ENCODE data around the gene PDHX. TPM values are rescaled to one million over a fixed set of nuclear protein-coding genes. Genes with fewer than 3 reads are reported as not detected.
"Not testable (repeated sequence)": the region's sequence is repeated elsewhere in the genome, so short reads cannot be mapped to it uniquely, and the experiment has no call there.

PDHX gene
- total RNA-seq (2014; rRNA removed; shearing (Covaris generic)): 74.8 and 78.9 TPM in 2 replicates

DNA sequence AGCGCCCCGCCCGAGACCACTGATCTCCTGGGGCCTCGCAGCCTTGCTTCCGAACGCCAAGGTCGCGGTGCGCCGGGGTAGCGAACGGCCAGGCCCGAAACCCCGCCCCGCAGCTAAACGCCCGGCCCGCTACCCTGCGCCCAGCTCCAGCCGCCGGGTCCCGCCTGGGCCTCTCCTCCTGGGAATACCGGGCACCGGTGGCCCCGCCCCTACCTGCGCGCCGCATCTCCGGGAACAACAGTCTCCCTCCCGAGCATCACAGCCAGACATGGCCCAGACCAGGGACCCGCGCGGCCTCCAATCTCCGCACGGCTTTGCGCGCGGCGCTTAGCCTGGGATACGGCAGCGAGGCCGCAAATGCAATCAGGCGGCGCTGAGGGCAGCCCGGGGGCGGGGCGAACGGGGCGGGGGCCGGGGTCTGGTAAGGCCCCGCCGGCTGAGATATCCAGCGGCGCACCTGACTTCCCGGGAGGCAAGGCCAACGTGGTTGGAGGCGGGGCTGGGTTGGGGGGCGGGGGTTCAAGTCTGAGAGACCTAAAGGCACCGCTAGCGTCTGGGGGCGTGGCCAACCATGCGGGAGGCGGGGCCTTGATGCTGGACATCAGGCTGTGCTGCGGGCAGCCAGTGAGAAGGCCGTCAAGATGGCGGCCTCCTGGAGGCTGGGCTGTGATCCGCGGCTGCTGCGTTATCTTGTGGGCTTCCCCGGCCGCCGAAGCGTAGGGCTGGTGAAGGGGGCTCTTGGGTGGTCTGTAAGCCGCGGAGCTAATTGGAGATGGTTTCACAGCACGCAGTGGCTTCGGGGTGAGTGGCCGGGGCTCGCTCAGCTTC is at the start of gene PDHX, which contains the start of gene APIP:
Gene PDHX (plus strand): TSS at position 604 of the 828 bp plus-strand sequence. CDS start 38 bp downstream, at position 642.
Gene APIP (minus strand): TSS at position 365 of the 828 bp plus-strand sequence. CDS start 95 bp downstream, at position 270.
- DNase-seq (ENCODE audit: low spot score): peak; percentile 98

DNA sequence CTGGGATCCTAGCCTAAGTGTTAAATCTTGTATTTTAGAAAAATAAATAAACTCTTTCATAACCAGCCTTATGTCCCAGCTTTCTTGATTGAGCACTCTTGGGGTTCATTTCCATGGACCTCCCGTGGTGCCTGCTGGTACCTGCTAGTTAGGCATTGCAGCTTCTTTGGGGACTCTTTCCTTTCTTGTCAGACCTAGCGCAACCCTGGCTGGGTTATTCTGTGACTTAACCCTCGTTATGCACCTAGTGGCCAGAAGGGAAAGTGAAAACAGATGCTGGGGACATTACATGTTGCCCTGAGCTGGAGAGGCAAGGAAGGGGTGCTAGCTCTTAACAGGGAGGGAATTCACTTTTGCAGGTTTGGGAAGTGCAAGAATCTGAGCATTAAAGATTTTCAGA is 47.0 kb upstream of the PDHX start:
- peak; percentile 26 for DNase-seq (ENCODE audit: low spot score)

DNA sequence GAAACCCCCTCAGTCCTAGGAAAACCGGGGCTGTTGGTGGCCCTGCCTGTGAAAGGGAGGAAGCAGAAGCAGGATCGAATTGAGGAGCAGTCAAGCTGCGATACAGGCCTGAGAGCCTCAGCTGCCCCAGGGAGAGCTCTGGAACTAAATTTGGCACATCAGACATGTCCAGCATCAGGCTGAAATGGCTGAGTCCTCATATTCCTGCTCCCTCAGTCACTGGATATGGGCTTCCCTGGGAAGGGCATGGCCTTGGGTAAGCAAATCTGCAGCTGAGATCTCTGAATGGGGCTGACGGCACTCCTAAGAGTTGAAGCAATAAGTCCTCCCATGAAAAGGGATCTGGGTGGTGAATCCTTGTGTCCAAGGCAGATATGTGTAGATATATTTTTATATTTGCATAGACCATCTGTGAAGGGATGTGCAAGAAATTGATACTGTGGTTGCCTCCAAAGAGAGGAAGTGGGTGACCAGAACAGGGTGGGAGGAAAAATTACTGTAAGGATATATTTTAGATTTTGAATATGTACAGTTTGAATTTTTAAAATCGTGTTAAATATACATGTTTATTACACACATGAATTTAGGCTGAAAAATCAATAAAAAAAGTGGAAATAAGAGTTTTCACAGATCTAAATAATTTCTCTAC is 45.7 kb upstream of the PDHX start:
- DNase-seq (ENCODE audit: low spot score): no peak

DNA sequence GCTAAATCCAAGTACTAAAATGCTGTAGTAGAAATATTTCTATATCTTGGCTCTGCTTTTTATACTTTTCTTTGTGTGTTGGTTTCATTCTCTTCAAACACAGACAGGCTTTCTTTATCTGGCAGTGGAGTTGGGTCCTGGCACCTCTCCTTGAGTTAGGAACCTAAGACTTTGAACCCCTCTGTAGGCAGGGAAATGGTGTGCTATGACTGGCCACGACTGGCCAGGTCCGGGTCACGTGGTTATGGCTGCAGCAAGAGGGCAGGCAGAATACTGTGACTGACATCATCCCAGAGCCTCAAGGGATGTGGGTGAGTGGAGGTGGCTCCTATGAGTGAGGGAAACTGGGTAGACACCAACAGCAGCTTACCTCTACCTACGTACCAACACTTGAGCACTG is 42.2 kb upstream of the PDHX start:
- no peak for DNase-seq (ENCODE audit: low spot score)

DNA sequence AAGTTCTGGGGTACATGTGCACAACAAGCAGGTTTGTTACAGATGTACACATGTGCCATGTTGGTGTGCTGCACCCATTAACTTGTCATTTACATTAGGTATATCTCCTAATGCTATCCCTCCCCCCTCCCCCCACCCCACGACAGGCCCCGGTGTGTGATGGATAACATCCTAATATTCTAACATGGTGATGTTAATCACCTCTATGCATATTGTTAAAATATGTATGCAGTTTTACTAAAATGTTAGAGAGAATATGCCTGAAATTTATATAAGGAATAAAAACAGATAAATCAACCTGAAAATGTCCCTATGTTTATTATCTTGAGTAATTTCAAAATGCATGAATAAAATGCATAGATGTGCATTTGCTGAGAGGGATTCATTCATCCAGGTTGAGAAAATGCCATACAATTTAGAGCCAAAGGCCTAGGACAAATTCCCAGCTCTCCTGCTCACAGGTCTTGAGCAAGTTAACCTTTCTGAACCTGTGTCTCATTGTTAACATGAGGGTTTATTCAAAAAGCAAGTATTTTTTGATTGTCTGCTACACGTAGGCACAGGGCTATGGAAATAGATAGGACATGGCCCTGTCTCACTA is 38.9 kb upstream of the PDHX start:
- DNase-seq (ENCODE audit: low spot score): no peak

DNA sequence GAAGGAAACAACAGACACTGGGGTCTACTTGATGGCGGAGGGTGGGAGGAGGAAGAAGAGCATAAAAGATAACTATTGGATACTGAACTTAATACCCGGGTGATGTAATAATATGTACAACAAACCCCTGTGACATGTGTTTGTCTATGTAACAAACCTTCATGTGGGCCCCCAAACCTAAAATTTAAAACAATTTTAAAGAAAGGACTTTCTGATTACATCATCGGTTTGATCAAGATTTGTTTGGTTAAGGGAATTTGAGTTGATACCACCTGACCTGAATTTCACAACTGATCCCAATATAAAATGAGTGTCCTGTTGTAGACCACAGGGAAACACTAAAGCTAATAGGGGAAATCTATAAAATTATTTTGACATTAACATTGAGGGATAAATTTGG is 34.5 kb upstream of the PDHX start:
- DNase-seq (ENCODE audit: low spot score): no peak

DNA sequence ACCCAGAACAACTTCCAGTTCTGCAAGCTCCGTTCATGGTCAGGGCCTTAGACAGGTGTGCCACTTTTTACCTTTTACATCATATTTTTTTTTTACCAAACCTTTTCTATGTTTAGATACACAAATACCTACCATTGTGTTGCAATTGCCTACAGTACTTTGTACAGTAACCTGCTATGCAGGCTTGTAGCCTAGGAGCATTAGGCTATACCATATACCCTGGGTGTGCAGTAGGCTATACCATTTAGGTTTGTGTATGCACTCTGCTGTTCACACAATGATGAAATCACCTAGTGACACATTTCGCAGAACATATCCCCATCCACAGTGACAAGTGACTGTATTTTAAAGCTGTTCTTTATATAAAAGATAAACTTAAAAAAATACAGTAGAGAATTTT is 29.8 kb upstream of the PDHX start:
- DNase-seq (ENCODE audit: low spot score): no peak

DNA sequence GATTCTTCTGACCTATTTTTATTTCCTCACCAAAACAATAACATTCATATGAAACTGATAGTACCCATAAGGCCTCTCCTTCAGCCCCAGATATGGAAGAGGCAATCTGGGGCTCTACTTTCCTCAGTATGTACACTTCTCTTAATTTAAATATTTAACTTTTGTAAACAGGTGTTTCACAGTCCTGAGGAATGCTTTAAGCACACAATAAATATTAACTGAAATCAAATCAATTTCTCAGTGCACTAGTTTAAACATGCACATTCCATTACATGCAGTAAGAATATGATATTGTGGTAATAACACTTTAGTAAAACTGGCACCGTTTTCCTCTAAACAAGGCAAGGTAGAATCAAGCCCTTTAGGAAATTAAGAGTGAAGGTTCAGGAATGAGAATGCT is 29.2 kb upstream of the PDHX start:
- no peak for DNase-seq (ENCODE audit: low spot score)

DNA sequence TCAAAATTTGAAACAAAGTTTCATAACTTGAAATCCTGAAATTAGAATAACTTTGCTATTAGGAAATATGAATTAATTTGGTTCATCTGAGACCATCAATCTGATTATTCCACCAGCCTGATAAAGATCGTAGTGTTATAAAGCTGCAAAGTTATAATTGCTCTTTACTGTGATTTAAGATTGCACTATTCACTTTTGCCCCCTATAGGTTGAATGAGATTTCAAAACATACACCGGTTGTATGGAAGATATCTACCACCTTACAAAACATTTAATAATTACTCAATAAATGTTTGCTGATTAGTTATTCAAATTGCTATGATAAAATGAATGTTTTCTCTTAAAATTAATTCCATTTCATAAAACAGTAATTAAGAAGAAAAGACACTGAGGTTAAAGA is 26.3 kb upstream of the PDHX start:
- no peak for DNase-seq (ENCODE audit: low spot score)

DNA sequence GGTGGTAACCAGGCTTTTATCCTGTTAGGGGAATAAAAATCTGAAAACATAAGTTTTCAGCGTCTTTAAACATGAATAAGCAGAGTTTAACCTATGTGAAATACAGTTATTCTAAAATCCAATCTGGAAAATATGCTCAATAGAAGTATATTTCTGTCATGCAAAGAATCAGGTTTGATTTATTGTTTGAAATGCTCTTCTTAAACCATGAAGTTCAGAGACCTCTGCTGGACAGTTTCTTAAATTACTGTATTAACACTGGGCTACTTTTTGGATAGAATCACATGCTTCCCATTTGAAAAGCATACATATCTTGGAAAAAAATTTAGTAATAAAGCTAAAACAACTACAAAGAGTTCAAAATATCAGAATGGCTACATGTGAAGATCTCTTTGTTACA is 25.6 kb upstream of the PDHX start:
- DNase-seq (ENCODE audit: low spot score): peak; percentile 34

DNA sequence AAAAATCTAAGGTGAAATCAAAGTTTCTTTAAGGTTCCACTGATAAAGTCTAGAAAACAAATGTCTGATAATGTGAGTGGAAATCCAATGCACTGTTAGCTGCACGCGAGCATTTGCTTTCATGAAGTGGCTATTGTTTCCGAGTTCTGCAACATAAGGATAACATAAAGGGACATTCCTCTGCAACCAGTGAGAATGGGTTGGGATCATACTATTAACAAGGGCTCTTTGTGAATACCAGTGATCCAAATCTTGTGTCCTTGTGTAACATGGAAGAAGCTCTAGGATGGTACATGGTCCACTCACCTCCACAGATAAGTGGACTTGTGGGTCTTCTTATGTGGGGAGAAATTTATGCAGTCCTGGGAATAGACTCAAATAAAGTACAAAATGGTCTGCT is 24.8 kb upstream of the PDHX start:
- no peak for DNase-seq (ENCODE audit: low spot score)

DNA sequence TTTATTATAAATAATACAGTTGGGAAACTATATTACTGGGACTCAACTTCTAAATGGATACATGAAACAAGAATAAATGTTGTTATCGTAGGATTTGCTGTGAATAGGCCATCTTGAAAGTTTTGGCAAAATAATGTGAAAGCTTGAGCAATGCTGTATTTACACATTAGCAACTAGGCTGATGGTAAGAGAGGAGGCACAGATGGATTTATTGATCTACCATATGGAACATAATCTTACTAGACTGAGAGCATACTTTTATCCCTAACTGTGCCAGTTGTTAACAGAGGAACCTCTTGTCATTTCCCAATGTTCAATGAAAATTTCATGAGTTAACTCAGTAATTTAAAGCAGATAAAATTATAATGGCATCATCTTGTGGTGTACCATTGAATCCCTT is 23.0 kb upstream of the PDHX start:
- DNase-seq (ENCODE audit: low spot score): no peak

DNA sequence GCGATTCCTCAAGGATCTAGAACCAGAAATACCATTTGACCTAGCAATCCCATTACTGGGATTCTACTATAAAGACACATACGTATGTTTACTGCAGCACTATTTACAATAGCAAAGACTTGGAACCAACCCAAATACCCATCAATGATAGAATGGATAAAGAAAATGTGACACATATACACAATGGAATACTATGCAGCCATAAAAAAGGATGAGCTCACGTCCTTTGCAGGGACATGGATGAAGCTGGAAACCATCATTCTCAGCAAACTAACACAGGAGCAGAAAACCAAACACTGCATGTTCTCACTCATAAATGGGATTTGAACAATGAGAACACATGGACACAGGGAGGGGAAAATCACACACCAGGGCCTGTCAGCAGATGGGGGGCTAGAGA is 20.2 kb upstream of the PDHX start:
- DNase-seq (ENCODE audit: low spot score): not testable (repeated sequence)

DNA sequence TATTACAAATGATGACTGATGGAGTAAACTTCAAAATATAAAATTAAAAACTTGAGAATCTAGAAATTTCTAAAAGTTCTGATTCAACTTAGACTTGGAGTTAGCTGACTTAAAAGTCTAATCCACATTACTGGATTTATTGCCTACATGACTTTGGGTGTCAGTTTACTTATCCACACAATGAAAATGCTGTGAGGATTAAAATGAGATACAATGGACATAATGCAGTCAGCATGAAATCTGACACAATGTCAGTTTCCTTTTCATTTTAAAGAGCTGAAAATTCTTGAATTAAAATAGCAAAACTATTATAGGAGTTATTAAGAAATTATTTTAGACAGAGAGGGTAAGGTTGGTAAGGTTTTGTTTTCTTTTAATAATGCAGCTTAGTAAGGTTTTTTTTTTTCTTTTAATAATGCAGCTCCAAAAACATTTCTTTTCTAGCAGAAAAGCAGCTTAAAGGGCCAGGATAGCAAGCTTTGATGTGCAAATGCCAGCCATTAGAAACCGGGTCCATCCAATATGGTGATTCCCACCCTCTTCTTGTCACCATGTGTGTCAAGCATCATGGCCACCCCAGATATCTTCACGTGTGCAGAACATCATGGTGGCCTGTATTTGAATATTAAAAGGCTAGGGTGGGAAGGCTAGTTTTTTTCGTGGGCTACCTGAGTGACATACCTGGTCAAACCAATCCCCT is 19.1 kb upstream of the PDHX start:
- no peak for DNase-seq (ENCODE audit: low spot score)

DNA sequence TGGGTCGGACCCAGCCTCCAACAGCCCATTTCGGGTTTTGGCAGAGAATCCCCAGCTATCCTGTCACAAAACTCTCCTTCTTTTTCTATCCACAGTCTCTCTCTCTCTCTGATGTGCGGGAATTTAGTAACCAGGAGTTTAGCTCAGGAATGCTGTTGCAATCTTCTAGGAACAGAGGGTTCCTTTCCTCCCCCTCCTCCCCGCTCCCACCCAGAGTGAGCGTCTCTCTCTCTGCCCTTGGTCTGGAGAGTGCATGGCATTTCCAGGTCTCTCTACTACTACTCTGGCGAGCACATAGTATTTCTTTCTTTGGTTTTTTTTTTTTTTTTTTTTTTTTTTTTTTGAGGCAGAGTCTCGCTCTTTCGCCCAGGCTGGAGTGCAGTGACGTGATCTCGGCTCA is 17.9 kb upstream of the PDHX start:
- DNase-seq (ENCODE audit: low spot score): no peak

DNA sequence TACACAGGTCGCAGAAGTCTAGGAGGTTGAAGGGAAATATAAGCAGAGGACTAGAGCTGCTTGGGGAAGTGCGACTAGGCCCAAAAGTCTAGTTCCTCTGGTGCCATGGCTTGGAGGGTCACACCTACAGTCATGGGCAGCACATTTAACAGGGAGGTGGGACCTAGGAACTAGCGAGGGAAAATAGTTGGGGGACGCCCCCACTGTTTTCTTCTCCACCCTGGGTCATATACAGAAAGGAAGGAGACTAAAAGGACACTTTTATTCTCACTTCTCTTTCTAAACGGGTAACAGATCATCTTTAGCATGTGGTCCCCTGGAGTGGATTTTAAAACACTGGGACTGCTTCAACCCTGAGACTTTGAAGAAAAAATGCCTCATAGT is 16.8 kb upstream of the PDHX start:
- no peak for DNase-seq (ENCODE audit: low spot score)

DNA sequence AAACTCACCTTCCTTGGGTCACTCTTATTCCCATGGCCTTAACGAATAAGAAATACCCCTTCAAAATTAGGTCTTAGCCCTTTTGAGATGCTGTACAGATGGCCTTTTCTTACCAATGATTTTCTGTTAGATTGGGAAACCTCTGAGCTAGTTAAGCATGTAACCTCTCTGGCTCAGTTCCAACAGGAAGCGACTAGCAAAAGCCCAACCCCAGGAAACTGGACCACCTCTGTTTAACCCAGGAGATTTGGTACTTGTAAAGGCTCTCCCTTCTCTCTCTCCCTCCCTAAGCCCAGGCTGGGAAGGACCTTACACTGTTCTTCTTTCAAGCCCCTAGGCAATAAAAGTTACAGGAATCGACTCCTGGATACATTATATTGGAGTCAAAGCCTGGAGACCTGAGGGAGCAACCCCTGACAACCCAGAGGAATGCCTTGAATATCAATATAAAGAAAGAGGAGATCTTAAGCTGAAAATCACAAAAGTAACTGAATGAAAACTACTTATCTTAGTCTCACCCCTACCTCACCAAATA is 11.9 kb upstream of the PDHX start:
- DNase-seq (ENCODE audit: low spot score): no peak

DNA sequence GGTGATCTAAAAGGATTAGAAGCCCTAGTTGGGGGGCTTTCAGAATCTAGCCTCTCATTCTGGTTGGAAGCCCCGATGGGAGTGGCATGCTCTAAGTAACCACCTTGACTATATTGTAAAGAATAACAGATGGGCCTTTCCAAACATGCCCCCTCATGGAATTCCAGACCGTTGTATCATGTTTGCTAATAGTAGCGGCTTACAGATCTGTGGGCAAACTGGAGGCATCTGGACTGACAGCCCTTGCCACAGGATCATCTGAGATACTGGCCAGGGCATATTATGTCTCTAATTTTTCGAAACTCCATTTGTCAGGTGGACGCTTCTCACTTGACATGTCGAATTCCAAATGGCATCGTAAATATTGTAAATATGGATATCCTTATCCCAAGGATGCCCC is 10.8 kb upstream of the PDHX start:
- DNase-seq (ENCODE audit: low spot score): no peak

DNA sequence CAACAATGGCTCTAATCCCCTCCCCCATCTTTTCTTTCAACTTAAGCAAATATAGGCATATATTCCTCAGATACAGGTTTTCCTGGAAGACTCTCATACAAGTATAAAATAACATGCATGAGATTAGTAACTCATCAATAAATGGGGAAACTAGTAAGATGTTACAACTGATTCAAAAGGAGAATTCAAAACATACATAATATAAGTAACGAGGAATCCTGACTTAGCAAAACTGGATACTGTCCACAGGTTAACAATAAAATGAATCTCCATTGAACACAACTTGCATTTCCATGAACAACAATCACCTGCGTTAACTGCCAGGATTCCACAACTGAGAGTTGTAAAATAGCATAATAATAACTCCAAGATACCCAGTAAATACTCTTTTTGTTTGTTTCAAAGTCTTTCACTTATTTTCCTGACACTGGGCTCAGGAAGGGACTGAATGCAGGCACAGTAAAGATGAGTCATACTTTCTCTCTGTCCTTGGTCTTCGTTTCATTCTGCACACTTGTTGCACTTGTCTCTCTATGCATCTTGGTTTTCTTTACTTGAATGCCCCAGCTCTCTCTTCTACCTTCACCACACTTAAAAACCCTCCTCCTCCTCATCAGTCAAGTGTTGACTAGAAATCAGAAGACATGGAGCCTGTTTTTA is 8.4 kb upstream of the PDHX start:
- DNase-seq (ENCODE audit: low spot score): no peak

DNA sequence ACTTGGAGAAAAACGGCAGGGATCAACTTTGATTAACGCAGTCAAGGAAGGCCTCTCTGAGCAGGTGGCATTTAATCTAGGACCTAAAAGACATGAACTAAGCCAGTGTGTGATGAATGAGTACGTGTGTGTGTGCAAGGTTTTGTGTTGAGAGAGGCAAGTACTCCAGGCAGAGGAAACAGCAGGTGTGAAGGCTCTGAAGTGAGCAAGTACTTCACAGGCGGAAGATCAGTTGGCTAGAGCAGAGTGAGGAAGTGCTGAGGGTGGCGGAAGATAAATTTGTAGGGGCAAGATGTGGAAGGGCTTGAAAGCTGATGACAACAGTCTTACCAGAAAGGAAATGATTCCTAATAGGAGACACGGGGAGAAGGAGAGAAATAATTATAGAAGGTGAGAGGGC is 7.0 kb upstream of the PDHX start:
- no peak for DNase-seq (ENCODE audit: low spot score)

DNA sequence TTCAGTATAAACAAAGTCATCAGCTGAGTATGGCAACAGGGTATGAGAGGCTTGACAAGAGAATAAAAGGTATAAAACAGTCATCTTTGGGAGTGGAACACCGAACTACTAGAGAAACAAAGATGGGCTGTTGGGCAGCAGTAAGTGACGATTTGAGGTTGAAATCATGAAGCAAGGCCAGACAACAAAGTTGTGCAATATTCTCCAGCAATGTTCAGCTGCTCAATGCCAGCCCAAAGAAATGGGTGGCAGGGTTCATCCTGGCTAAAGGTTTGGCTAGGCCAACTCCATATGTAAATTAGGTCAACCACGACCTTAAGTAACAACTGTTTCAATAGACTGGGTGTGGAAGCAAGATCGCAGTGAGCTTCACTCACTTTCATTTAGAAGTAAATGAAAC is 6.5 kb upstream of the PDHX start:
- DNase-seq (ENCODE audit: low spot score): no peak

DNA sequence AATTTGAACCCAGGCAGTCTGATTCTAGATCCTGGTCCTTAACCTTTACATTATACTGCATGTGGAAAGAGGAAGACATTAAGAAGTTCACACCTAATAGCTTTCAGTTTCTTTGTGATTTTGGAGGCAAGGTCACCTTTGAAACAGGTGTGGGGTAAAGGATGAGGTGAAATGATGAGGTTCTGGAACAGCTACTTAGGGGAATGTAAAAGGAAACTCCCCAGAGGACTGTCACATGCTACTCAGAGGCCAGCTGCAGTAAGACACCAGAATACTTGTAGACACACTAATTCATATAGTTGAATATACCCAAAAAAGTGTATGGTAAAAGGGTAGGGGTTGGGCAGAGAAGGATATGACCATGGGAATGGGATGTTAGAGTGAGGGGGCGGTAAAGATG is 5.6 kb upstream of the PDHX start:
- DNase-seq (ENCODE audit: low spot score): no peak
